HG02588 (cell line): Measurements from ENCODE around the gene IP6K3.

Source experiments
- ATAC-seq: cut with Tn5 transposase; IDR thresholded peaks from one replicate; pipeline ENCODE4 v1.9.1; 2021; ENCODE audit warnings: mild to moderate bottlenecking, moderate library complexity; ENCODE audit not compliant: unreplicated experiment

IP6K3 gene

DNA sequence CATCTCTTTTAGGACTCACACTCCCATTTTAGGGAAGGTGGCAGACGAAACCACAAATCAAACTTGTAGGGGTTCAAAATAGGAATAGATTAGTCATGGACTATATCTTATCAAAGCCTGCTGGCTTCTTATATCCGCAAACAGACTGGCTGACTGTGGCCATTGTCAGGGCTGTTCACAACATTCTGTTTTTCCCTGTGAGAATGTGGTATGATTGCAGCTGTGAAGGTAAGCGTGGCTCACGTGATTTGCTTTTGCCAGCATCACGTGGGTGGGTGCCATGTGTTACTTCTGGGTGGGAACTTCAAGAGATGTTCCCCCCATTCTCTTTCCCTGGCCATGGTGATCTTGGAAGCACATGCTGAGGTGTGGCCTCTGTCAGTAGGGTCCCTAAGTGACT is 5.9 kb downstream of the IP6K3 start:
- ATAC-seq = no peak

DNA sequence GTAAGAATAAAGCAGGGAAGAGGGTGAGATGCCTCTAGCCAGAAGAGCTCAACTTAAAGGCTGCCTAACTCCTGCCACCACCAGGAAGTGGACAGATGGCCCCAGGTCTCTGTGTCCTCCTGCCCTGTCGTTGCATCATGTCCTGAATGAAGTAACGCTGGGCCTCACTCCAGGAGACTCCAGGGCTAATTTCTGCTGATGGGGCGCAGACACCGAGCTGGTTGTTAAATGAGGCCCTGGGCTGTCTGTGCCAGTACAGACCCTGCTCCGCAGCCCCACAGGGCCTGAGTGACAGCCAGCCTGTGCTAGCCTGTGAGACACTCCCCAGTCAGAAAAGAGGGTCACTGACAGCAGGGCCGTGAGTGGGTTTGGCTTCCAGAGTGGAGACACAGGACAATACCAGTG is 6.5 kb downstream of the IP6K3 start:
- ATAC-seq = no peak

DNA sequence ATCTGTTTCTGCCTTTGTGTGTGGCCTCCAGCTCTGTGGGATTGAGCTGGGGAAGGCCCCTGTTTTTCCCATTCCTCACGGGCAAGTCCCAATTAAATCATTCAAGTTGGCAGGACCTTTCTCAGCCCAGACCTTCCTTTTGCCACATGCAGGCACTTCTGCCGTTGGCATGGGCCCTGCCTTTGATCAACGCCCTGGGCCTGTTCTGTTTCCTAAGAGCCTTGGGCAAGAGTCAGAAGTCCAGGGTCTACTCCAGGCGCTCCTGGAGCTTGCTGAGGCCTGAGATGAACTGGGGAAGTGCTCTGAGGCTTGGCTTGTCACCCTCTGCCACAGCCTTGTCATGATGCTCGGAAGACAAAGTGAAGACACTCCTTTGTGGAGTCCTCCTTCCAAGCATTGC is 7.1 kb downstream of the IP6K3 start:
- ATAC-seq = no peak

DNA sequence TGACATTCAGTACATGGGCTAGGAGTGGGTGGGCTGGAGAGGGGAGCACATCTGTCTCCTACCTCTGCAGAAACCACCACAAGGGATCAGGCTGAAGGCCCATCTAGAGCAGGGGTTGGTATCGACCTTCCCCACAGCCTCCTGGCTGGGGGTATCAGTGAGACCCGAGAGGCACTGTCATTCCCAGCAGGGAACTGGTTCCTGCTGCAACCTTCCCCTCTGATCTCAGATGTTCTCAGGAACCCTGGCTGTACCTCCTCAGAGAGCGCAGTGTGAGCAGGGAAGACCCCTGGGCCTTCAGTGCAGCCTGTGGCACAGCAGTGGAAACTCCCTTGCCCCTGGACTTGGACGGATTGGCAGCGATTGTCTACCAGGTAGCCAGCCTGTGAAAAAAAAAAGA is 7.8 kb downstream of the IP6K3 start:
- ATAC-seq = no peak

DNA sequence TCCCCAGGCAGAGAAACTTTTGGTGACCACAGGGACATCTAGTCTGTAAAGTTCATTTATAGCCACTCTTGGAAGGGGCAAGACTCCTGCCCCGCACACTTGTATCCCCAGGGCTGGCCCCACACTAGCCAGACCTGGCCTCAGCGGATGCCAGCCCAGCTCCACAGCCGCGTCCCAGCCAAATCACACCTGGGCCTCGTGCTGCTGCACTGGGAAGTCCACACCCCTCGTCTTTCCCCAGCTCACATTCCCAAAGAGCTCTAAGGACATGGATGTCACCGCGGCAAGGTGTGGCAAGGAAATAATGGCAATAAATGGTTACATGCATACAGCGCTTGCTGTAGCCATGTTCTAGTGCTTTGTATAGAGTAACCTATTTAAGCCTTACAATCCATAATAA is 8.6 kb downstream of the IP6K3 start:
- ATAC-seq = no peak

DNA sequence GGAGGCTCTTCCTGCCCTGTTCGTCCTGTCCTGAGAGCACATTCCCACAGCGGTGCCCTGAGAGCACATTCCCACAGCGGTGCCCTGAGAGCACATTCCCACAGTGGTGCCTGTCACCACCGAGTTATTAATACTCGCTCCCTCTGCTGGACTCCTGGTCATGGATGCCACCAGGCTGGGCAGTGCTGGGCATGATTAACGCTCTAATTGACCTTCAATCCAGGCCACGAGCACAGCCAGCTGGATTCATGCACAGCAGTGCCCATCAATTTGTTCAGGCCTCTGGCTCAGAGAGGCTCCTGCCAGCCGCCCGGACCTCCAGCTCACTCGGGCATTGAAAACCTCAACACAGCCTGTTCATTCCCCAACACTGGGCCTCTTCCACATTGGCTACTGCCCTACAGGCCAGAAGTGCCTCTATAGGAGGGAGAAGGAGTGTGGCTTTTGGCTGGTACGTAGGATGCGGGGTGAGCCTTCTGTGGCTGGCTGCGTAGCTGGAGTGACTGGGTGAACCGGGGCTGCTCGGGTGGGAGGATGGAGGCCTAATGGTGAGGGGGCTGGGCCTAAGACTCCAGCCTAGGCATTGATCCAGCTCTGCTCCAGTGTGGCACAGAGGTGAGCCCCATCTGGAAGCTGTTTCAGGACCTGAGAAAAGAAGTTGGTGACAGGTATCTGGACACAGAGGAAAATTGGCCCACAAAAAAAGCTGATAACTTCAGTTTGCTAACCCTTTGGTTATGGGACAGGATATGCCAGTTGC is 9.3 kb downstream of the IP6K3 start:
- ATAC-seq = no peak

DNA sequence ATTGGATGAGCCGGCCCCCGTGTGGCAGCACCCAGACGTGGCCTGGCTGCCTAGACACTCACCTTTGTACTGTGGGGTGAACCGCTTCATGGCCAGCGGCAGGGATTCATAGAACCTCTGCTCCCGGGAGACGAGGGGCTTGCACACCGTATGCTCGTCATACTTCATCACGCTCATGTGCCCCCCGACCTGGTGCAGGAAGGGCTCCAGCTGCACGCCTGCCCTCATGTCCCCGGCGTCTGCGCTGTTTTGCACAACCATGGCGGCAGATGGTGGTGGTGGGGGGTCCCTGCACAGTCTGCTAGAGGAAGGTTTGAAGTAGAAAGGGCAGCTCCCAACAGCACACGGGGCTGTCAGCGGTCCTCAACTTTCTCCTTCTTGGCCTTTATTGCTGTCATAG is 11.5 kb downstream of the IP6K3 start:
- ATAC-seq = no peak

DNA sequence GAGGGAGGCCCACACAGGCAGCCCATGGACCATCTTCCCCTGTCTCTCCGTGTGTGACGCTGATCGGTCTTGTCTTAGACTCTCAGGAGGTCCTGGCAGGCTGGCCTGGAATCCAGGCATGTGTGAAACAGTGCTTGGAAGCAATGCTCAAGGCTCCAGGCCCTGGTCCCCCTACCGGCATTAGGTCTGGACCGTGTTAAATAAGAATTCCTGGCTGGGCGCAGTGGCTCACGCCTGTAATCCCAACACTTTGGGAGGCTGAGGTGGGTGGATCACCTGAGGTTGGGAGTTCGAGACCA is 13.0 kb downstream of the IP6K3 start:
- ATAC-seq = no peak

DNA sequence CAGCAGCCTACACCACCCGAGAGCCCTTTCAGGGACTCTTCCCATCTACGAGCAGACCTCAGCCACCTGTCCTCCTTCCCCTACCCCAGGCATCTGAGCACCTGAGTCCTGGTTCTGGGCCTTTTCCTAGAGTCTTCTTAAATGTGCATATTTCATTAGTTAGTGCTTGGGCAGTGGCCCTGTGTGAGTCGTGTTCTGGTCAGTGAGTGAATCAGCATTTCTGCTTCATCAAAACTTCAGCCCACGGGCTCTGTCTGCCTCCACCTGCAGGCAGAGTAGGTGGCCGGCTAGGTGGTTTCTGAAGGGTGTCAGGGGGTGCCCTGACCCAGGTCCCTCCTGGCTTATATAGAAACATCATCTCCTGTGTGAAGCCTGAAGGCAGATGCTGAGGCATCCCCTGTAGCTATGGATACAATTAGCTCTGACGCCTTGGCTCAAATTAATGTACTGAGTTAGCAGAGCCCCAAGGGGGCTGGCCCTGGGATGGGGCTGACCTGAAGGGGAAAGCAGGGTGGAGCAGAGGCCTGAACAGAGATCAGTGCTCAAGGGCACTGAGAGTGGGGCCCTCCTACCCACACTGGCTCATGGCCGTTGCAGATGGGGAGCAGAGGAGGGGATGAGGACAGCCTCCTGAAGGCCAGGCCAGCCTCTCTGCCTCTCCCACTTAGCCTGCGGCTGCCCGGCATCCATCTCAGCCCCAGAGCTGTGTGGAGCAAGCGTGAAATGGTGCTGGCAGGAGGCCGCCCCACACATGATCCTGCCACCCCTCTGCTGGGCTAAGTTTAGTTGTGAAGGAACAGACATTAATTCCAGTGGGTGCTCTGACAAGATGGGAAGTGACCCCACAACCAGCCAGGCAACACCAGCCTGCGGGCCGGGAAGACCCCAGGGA is 13.6 kb downstream of the IP6K3 start:
- ATAC-seq = no peak

DNA sequence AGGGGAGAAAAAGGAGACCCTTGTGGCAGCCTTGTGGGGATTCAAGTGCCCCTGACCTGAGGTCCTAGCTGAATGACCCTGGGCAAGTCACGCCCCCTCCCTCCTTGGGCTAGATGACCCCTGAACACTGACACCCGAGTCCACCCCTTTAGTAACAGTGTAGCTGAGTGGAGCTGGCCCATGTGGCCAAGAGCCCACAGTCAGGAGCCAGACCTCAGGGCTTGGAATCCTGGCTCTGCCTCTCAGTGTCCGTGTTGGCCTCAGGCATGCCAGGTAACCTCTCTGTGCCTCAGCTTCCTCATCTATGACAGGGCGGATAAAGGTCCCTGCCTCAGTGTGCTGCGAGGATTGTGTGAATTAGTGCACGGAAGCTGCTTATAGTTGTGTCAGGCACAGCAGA is 14.3 kb downstream of the IP6K3 start:
- no peak for ATAC-seq

DNA sequence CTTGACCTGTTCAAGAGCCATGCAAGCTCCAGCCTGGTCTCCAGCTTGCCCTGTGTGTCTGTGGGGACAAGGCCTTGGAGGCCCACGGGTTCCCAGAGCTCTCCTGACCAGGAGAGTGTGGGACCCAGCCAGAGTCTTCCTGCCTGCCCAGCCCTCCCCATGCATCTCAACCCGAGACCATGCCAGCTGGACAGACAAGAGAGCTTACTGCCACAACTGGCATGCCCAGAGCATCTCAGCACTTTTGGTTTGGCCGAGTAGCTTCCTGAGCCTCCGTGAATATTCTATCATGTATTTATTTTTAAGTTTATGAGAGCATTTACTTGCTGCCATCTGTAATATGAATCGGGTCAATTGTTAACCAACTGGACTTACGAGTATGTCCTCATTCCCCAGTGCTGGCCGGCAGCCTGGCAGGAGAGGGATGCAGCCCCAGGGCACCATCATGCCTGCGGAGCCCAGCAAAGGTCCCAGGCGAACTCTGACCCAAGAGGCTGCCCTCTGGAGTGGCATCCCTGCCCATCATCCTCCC is 14.9 kb downstream of the IP6K3 start:
- ATAC-seq = no peak

DNA sequence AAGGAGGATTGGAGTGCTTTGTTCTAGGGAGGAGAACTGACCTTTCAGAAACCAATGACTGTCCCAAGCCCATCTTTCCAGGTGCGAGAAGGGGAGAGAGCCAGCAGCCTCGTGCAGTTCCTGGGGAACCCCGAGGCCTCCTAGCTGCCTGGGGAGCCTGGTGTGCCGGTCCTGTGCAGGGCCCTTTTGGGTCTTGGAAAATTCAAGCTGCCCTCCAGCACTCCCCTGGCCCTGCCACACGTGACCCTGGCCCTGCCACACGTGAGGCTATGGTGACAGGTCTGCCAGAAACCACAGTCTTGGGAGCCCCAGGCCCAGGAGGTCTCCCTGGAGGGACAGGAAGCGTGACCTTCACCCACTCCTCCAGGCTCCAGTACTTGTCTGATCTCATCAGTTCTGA is 15.7 kb downstream of the IP6K3 start:
- ATAC-seq = no peak

DNA sequence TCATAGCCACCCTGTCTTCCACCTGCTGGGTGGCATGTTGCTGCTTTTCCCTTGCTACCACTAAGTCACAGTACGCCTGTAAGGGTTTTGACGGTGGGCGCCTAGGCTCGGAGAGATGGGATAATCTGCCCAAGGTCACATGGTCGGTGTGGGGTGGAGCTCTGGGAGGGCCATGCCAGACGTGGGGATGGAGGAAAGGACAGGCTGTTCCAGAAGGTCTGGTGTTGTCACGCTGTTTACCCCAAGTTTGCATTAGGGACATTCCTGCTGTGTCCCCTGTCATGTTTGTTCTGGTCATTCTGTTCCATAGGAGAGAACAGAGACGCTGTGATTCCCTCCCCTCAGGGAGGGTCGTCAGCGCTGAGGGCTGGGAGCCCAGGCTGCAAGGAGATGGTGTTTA is 16.1 kb downstream of the IP6K3 start:
- no peak for ATAC-seq

DNA sequence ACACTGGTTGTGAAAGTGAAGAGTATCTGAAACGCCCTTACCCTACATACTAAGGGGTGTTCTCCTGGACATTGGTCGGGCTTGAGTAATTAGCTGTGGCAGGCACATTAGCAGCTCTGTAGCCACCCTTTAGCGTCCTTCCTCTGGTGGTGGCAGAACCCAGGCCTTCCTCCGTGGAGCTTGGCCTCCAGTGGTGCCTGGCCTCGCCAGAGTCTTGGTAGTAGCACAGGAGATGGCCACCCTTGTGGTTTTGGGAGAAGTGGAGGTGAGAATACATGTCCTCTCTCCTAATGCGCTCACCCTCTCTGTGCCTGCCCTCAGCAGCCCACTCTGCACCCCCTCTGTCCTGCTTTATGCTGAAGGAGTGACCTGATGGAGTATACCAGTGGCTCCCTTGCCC is 17.6 kb downstream of the IP6K3 start:
- ATAC-seq = no peak

DNA sequence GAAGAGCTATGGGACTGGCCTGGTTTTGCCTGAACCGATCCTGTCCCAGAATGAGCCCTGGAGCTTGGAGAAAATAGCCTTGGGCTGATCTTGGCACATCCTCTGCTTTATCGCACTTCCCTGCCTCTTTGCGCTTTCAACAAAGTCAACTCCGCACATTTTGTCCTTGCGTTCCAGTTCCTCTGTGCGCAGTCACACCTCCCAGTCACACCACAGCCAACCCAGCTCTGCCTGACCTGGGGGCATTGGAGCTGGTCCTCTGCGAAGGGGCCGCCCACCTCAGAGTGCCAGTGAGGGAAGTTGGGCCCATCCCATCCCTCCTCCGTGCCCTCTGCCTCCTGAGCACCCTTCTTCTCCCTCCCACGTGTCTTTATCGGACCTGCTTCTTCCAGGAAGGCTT is 18.3 kb downstream of the IP6K3 start:
- no peak for ATAC-seq

DNA sequence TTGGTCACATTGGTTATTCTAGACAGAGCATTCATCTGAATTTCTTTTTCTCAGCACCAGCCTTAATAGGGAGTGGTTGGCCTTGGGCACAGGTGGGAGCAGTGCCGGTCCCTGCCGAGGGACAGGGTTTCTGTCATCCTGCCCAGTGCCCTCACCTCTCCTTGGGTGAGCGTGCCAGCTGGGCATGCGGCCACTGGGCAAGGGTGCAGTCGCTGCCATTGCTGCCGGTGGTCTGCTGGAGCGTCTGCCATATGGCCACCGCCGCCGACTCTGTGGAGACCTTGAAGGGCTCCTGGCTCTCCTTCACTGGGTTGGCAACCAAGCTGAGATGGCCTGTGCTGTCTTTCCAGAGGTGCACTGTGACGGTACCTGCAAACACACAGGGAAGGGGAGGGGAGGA is 18.8 kb downstream of the IP6K3 start:
- ATAC-seq = no peak

DNA sequence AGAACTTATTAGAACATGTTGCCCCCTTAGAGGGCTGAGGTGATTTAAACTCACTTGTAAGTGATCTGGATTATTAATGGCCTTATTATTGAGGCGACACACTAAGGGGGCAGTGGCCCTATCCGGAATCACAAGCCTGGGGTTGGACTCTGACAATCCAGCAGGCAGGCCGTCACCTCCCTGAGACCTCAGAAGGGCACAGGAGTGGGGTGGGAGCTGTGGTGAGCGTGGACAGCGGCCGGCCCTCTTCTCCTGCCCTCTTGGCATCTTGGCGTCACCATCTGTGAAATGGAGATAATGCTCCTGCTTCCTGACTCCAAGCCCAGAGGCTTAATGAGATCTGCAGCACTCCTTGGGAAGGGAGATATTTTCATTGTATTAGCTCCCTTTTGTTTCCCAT is 19.6 kb downstream of the IP6K3 start:
- ATAC-seq = no peak

DNA sequence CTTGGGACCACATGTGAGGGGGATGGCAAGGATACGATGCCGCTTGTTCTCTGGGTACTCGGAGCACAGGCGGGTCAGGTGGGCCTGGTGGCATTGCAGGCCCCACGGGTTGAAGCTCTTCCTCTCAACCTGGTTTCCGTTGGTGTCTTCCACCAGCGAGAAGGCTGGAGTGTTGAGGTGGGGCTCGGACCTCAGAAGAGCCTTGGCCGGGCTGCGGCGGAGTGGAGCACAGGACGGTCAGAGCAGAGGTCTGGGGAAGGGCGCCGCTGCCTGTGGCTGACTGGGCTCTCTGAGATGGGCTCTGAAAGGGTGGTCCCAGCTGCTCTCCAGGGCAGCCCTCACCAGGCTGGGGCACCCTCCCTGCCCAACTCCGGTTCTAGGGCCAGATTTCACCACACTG is 20.0 kb downstream of the IP6K3 start:
- ATAC-seq = no peak

DNA sequence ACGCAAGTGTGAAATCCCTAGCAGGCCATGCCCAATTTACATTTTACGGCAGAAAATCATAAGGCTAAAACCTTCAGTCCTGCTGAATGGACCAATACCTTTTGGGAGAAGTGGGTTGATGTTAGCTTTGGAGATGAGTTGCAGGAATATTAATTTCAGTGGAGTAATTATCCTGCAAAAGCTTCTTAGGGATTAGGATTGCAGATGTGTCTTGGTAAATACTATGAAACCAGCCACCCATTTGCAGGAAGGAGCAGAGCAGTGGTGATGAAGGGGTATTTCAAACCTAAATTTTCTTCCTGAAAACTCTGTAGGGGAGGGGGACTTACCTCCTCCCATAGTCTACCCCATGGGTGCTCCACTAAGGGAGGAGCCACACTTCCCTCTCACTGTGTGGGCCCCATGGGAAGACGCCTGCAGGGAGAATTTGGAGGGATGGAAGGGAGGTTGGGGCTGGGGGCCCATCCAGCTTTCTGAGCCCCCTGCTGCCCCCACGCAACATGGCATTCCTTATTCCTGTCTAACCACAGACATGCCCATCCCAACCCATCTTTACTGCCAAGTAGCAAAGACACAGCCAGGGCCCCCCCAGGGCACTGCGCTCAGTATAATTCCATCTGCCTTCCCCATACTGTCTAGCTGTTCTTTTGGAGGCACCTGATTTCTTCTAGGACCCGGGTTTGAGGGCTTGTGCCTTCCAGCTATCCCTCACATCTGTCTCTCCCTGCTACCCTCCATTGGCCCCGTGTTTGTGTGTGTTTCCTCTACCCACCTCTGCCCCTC is 20.6 kb downstream of the IP6K3 start:
- ATAC-seq = no peak

DNA sequence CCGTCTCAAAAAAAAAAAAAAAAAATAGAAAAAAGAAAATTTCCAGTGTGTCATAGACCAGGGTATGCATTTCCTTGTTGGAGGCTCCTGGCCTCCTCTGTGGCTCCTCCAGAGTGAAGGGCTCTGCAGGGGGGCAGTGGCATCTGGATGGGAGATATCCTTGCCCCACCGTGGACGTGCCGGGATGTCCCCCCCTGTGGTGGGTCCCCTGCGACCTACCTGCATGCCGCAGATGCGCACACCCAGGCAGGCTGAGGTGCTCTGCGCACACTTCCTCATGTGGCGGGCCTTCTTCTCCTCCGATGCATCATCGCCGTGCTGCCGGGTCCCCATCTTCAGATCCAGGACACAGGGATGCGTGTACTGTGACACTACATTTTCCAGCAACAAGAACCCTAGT is 21.5 kb downstream of the IP6K3 start:
- no peak for ATAC-seq
